Loucy (cell line): ENCODE results near the gene HOMER1.

Experiments used
- EZH2phosphoT487 ChIP-seq: fragments of 200-600 bp; IDR thresholded peaks from 2 replicates; pipeline ENCODE4 v1.6.1; 2018; ENCODE audit warnings: antibody characterized with exemption, mild to moderate bottlenecking, moderate library complexity, borderline replicate concordance
- TF ChIP-seq, protein P1 (sequence below): fragments of 200-600 bp; sonication (generic); conservative IDR thresholded peaks from 2 replicates; pipeline ENCODE4 v1.5.1; 2014; ENCODE audit warnings: mild to moderate bottlenecking, antibody characterized with exemption, low read length

DNA sequence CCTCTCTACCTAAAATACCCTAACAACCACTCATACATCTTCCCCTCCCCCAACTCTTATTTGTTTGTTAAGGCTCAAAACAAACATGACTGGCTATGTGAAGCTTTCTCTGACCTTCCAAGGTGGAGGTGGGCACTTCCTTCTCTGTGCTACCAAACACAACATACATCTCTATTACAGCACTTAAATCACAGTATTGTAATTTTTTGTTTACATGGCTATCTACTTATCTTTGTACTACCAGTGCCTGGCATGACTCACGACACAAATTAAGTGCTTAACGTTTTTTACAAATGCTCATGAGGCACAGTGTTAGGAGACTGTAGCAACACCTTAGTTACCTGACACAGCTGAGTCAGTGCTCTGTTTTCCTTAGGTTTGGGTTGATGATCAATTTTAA is 18.6 kb downstream of the HOMER1 start:
- TF ChIP-seq, protein P1, sequence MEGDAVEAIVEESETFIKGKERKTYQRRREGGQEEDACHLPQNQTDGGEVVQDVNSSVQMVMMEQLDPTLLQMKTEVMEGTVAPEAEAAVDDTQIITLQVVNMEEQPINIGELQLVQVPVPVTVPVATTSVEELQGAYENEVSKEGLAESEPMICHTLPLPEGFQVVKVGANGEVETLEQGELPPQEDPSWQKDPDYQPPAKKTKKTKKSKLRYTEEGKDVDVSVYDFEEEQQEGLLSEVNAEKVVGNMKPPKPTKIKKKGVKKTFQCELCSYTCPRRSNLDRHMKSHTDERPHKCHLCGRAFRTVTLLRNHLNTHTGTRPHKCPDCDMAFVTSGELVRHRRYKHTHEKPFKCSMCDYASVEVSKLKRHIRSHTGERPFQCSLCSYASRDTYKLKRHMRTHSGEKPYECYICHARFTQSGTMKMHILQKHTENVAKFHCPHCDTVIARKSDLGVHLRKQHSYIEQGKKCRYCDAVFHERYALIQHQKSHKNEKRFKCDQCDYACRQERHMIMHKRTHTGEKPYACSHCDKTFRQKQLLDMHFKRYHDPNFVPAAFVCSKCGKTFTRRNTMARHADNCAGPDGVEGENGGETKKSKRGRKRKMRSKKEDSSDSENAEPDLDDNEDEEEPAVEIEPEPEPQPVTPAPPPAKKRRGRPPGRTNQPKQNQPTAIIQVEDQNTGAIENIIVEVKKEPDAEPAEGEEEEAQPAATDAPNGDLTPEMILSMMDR, result no peak
- no peak for TF ChIP-seq EZH2phosphoT487
